Tibial nerve (tissue), 3 donors: ENCODE measurements around the gene CDKN3.

Source experiments
- CTCF ChIP-seq, 5 experiments: fragments of 200-600 bp in 3 of 5; fragments of 450-650 bp in 2 of 5; sonication (generic) in 3 of 5; IDR thresholded peaks; one replicate each; pipeline ENCODE4 v1.5.1; 2016 to 2019; ENCODE audit warnings: antibody characterized with exemption in 5 of 5, mild to moderate bottlenecking in 3 of 5, moderate library complexity in 2 of 5
- POLR2A ChIP-seq, 2 donors: fragments of 450-650 bp; IDR thresholded peaks; one replicate each; pipeline ENCODE4 v1.6.1; 2017; ENCODE audit warnings: antibody characterized with exemption in 2 of 2, mild to moderate bottlenecking in 2 of 2, moderate library complexity in 2 of 2

GRCh38 chr14:54383835-54384234 lies 13.0 kb upstream of the CDKN3 start:
- TF ChIP-seq CTCF (IDR thresholded peaks at IDR 0.05) = no peak
- no peak for TF ChIP-seq POLR2A (IDR thresholded peaks at IDR 0.05)
